NCI-H69 (cell line): ENCODE data around the gene PLEKHA7.
A peak's percentile ranks its signal among the peaks of the same experiment; 100 is the strongest.
"Not testable (repeated sequence)": the region's sequence is repeated elsewhere in the genome, so short reads cannot be mapped to it uniquely, and the experiment has no call there.

Experiments
- DNase-seq: peaks from one replicate; lab custom pipeline; 2025; lab: John Stamatoyannopoulos, UW

The PLEKHA7 gene

GRCh38 chr11:16904761-16905160 lies 109.5 kb downstream of the PLEKHA7 start:
- DNase-seq = not testable (repeated sequence)

- peak; percentile 77 for DNase-seq
These were observed 111.3 kb downstream of the PLEKHA7 start for GRCh38 chr11:16902781-16903378.

GRCh38 chr11:16902182-16902581 lies 112.0 kb downstream of the PLEKHA7 start:
- no peak for DNase-seq

- no peak for DNase-seq
These were observed 113.7 kb downstream of the PLEKHA7 start for GRCh38 chr11:16900491-16900890.

GRCh38 chr11:16899708-16900303 lies 114.4 kb downstream of the PLEKHA7 start:
- DNase-seq = peak; percentile 44

GRCh38 chr11:16898274-16898985 lies 115.8 kb downstream of the PLEKHA7 start:
- peak; percentile 32 for DNase-seq

- DNase-seq = peak; percentile 100
These were observed 116.6 kb downstream of the PLEKHA7 start for GRCh38 chr11:16897470-16898061.

GRCh38 chr11:16896729-16897469 lies 117.3 kb downstream of the PLEKHA7 start:
- peak; percentile 63 for DNase-seq

- DNase-seq = peak; percentile 50
These were observed 118.9 kb downstream of the PLEKHA7 start for GRCh38 chr11:16895306-16895705.

- DNase-seq = no peak
These were observed 120.7 kb downstream of the PLEKHA7 start for GRCh38 chr11:16893456-16894066.

GRCh38 chr11:16891964-16892363 lies 122.2 kb downstream of the PLEKHA7 start:
- no peak for DNase-seq

GRCh38 chr11:16891165-16891564 lies 123.0 kb downstream of the PLEKHA7 start:
- DNase-seq = no peak

GRCh38 chr11:16890442-16890841 lies 123.8 kb downstream of the PLEKHA7 start:
- DNase-seq = no peak

GRCh38 chr11:16889905-16890304 lies 124.3 kb downstream of the PLEKHA7 start:
- no peak for DNase-seq

GRCh38 chr11:16889010-16889409 lies 125.2 kb downstream of the PLEKHA7 start:
- not testable (repeated sequence) for DNase-seq

- DNase-seq = not testable (repeated sequence)
These were observed 126.3 kb downstream of the PLEKHA7 start for GRCh38 chr11:16887887-16888286.

GRCh38 chr11:16883174-16883573 lies 131.0 kb downstream of the PLEKHA7 start:
- peak; percentile 31 for DNase-seq

- DNase-seq = no peak
These were observed 132.4 kb downstream of the PLEKHA7 start for GRCh38 chr11:16881766-16882165.

GRCh38 chr11:16881074-16881709 lies 133.0 kb downstream of the PLEKHA7 start:
- peak; percentile 15 for DNase-seq

GRCh38 chr11:16880184-16880801 lies 133.9 kb downstream of the PLEKHA7 start:
- DNase-seq = no peak

- DNase-seq = no peak
These were observed 134.5 kb downstream of the PLEKHA7 start for GRCh38 chr11:16879690-16880089.
